ENCODE measurements around the gene NETO2. TPM values are rescaled to one million over a fixed set of nuclear protein-coding genes. Genes with fewer than 3 reads are reported as not detected.

NETO2 gene
- total and polyA plus RNA-seq, 2 donors (not counting 1 experiment from before 2014, with no cell fraction given), result 3.0 to 13.2 TPM

- Histone ChIP-seq H3K9ac (ENCODE audit: insufficient read depth, low read length) (no peak overlapping the region), H3K27ac (ENCODE audit: insufficient read depth, low read length) (no peak overlapping the region), H3K4me3 (replicated peaks in 1 of 4; ENCODE audit: control extremely low read depth in 1 of 4, insufficient read depth in 1 of 4, low read depth in 3 of 4, low read length in 4 of 4) (no peak overlapping the region), H3K4me2 (ENCODE audit: extremely low read depth, insufficient read depth, low read length) (no peak overlapping the region), H3K4me1 (ENCODE audit: control insufficient read depth, extremely low read depth, insufficient read depth, low read length) (no peaks in the 10 kb centered on the region), H2AFZ (ENCODE audit: low read length) (no peak overlapping the region), H3K79me2 (ENCODE audit: control insufficient read depth, insufficient read depth, low read length) (no peaks in the 10 kb centered on the region), H3K36me3 (ENCODE audit: control insufficient read depth, insufficient read depth, low read length) (no peaks in the 10 kb centered on the region), H3K27me3 (ENCODE audit: control insufficient read depth, insufficient read depth, low read length) (no peaks in the 10 kb centered on the region), H4K20me1 (ENCODE audit: control insufficient read depth, extremely low read depth, insufficient read depth, low read length) (no peaks in the 10 kb centered on the region), H3K9me3 (ENCODE audit: control insufficient read depth, insufficient read depth, low read depth, low read length) (no peaks in the 10 kb centered on the region)
- TF ChIP-seq CTCF (conservative IDR thresholded peaks at IDR 0.05 in 1 of 2, IDR thresholded peaks at IDR 0.05 in 1 of 2; ENCODE audit: low read depth in 1 of 2, low read length in 2 of 2), result no peak
- TF ChIP-seq EZH2 (IDR thresholded peaks at IDR 0.05; ENCODE audit: low read length, missing control alignments), result no peak
- no peak for DNase-seq (ENCODE audit: low read depth in 2 of 2)
Observed at GRCh38 chr16:47081115-47081514, 62.6 kb downstream of the NETO2 start.

DNA sequence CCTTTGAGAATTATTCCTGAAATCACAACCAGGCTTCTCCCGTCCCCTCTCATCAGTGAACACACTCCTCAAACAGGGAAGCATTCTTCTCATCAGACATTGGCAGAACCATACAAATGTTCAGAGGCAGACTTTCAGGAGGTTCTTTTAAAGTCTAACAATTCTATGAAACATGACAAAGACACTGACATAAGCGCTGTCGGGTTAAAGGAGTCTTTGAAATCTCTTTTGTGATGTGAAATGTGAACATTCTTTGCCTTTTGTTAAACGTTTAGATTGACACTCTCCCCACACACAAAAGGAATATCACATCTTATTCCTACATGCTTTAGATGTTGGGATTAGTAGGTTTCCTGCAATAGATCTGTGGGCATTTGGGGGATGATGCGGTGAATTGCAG, 63.9 kb downstream of the NETO2 start:
- no peak overlapping the region for H3K4me2 ChIP-seq (ENCODE audit: extremely low read depth, insufficient read depth, low read length)
- no peak overlapping the region for H2AFZ ChIP-seq (ENCODE audit: low read length)
- no peaks in the 10 kb centered on the region for H3K4me1 ChIP-seq (ENCODE audit: control insufficient read depth, extremely low read depth, insufficient read depth, low read length)
- no peak overlapping the region for H3K27ac ChIP-seq (ENCODE audit: insufficient read depth, low read length)
- no peaks in the 10 kb centered on the region for H3K36me3 ChIP-seq (ENCODE audit: control insufficient read depth, insufficient read depth, low read length)
- H3K27me3 ChIP-seq (ENCODE audit: control insufficient read depth, insufficient read depth, low read length), result no peaks in the 10 kb centered on the region
- no peaks in the 10 kb centered on the region for H3K79me2 ChIP-seq (ENCODE audit: control insufficient read depth, insufficient read depth, low read length)
- no peak overlapping the region for H3K9ac ChIP-seq (ENCODE audit: insufficient read depth, low read length)
- no peaks in the 10 kb centered on the region for H3K9me3 ChIP-seq (ENCODE audit: control insufficient read depth, insufficient read depth, low read depth, low read length)
- H4K20me1 ChIP-seq (ENCODE audit: control insufficient read depth, extremely low read depth, insufficient read depth, low read length), result no peaks in the 10 kb centered on the region
- no peak for DNase-seq (ENCODE audit: low read depth in 2 of 2)
- TF ChIP-seq CTCF (conservative IDR thresholded peaks at IDR 0.05 in 1 of 2, IDR thresholded peaks at IDR 0.05 in 1 of 2; ENCODE audit: low read depth in 1 of 2, low read length in 2 of 2), result no peak
- no peak for TF ChIP-seq EZH2 (IDR thresholded peaks at IDR 0.05; ENCODE audit: low read length, missing control alignments)
- H3K4me3 ChIP-seq (replicated peaks in 1 of 4; ENCODE audit: control extremely low read depth in 1 of 4, insufficient read depth in 1 of 4, low read depth in 3 of 4, low read length in 4 of 4), result no peak overlapping the region

DNA sequence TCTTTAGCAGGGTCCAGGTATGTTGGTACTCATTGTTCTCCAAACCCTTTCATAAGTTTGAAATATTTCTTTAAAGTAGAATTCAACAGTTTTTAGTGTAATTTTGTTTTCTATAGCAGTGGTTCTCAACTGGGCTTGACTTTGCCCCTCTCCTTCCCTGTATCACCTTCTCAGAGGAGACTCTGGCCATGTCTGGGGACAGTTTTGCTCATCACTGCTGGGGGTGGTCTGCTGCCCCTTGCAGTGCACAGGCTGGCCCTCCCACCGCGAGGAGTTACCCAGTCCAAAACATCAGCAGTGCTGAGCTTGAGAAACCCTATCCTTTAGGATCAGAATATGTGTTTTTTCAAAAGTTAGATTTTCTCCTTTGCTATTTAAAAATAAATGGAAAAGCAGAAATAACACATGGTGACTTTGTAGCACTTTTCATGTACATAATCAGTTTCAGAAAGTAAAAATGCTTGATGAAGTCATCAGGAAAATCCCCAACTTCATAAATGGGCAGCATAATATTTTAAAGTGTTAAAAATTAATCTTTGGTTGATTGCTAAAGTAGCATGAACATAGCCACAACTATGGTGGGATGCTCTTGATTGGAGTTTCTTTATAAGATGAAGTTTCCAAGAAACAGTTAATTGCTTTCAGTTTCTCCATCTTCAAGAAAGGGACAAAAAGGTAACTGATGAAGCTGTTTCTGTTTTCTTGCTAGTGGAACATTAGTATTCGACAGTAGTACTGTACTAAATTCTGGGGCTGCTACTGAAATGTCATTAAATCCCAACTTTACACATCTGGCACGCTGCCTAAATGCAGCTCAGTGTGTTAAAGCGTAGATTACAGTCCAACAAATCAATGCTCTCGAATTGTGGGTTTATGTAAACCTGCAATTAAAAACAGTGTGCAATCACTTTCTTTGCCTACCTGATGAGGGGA, 70.3 kb downstream of the NETO2 start:
- Histone ChIP-seq H3K36me3 (ENCODE audit: control insufficient read depth, insufficient read depth, low read length) (no peaks in the 10 kb centered on the region), H2AFZ (ENCODE audit: low read length) (no peak overlapping the region), H3K4me3 (replicated peaks in 1 of 4; ENCODE audit: control extremely low read depth in 1 of 4, insufficient read depth in 1 of 4, low read depth in 3 of 4, low read length in 4 of 4) (no peak overlapping the region), H3K79me2 (ENCODE audit: control insufficient read depth, insufficient read depth, low read length) (no peaks in the 10 kb centered on the region), H3K27me3 (ENCODE audit: control insufficient read depth, insufficient read depth, low read length) (no peaks in the 10 kb centered on the region), H3K27ac (ENCODE audit: insufficient read depth, low read length) (no peak overlapping the region), H3K9ac (ENCODE audit: insufficient read depth, low read length) (no peak overlapping the region), H3K9me3 (ENCODE audit: control insufficient read depth, insufficient read depth, low read depth, low read length) (no peaks in the 10 kb centered on the region), H3K4me1 (ENCODE audit: control insufficient read depth, extremely low read depth, insufficient read depth, low read length) (no peaks in the 10 kb centered on the region), H4K20me1 (ENCODE audit: control insufficient read depth, extremely low read depth, insufficient read depth, low read length) (no peaks in the 10 kb centered on the region), H3K4me2 (ENCODE audit: extremely low read depth, insufficient read depth, low read length) (no peak overlapping the region)
- TF ChIP-seq EZH2 (IDR thresholded peaks at IDR 0.05; ENCODE audit: low read length, missing control alignments) (no peak), CTCF (conservative IDR thresholded peaks at IDR 0.05 in 1 of 2, IDR thresholded peaks at IDR 0.05 in 1 of 2; ENCODE audit: low read depth in 1 of 2, low read length in 2 of 2) (no peak)
- DNase-seq (ENCODE audit: low read depth in 2 of 2), result no peak
